Stimulated activated CD4-positive, alpha-beta T cell treated with anti-CD3 and anti-CD28 coated beads, Interleukin-4, amount 100 ng/mL, for 48 hours (primary cell): ENCODE data around the gene TMEM176A.

Source experiments
- DNase-seq, 2 donors: peaks; one replicate each; pipeline ENCODE4 v3.0.0-alpha.2; 2020; ENCODE audit warnings: low read depth in 2 of 2

Gene TMEM176A

DNA sequence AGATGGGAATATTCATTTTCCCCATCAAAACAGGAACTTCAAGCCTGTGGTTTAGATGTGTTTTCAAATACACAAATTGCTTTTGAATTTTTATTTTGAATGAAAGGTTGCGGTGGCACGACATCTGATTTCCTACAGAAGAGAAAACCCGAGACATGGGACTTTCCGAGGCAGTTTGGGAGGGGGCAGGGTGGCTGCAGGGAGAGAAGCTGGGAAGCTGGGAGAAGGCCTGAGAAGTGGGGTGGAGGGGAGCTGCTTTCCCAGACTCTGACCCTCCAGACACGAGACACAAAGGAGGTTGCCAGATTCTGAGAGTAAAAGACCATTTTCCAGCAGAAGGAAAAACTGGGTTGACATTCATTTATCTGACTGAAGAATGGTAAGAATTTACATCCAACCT, 19.6 kb downstream of the TMEM176A start:
- no peak for DNase-seq

DNA sequence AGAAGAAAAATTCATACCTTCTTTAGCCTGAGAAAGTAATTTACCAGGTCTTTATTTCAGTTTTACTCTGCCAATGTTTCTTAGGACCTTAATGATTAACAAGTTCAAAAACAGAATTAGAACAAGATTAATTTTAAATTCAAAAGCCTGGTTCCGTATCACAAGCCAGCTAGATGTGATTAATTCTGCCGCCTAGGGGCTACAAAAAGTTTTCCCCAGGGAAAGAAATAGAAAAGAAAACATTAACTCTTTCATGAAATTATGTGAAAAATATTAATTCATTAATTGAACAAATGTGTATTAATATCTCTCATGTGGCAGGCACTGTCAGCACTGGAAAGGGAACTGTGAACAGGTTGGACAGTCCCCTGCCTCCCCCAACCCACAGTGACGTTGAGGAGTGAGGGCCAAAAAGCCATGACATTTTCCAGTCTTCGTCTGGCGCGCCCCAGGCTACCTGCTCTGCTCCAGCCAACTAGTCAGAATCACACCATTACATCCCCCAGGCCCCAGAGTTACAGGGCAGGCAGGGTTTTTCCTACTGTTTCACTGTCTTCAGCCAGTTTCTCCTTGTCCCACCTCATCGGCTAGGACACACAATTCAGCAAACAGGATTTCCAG, 20.1 kb downstream of the TMEM176A start:
- DNase-seq = no peak

DNA sequence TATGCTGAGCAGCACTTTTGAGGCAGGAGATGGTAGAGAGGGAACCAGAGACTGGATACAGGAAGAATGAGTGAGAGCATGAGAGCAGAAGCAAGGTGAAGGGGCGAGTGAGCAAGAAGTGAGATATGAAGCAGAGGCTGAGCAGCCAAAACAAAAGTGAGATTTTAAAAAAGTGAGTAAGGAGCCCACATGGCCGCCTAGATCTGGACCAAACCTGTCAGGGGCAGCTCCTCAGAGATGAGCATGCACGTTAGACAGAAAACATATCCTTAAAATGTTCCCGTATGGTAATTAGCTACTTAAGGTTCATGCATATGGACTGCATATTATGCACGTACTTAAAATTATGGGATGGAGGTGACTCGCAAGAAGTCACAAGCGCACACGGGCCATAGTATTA, 22.5 kb downstream of the TMEM176A start:
- no peak for DNase-seq

DNA sequence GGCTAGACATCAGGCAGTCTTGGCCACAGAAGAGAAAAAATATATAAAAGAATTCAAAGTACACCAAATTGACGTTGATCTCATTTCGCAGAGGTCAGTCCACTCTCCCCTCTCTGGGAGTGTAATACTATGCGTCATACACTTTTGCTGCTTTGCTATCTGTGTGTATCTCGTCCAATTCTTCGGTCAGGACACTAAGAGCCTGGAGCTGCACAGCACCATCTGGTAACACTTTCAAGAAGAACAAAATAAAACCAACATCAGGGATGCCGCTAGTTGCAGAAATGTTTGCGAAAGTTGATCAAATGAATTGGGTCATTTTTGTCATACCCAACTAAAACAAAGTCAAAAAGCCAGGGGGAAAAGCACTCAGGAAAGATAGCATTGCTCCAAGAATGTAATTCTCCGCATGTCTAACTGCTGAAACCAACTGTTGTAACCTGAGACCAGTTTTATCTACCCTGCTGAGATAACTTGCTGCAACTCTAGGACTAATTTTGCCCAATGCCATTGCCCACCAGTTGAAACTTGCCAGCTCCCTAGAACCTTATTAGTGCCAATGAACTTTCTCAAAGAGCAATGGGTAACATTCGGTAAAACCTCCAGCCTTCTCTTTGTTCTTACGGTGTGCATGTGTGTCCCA, 23.0 kb downstream of the TMEM176A start:
- no peak for DNase-seq

DNA sequence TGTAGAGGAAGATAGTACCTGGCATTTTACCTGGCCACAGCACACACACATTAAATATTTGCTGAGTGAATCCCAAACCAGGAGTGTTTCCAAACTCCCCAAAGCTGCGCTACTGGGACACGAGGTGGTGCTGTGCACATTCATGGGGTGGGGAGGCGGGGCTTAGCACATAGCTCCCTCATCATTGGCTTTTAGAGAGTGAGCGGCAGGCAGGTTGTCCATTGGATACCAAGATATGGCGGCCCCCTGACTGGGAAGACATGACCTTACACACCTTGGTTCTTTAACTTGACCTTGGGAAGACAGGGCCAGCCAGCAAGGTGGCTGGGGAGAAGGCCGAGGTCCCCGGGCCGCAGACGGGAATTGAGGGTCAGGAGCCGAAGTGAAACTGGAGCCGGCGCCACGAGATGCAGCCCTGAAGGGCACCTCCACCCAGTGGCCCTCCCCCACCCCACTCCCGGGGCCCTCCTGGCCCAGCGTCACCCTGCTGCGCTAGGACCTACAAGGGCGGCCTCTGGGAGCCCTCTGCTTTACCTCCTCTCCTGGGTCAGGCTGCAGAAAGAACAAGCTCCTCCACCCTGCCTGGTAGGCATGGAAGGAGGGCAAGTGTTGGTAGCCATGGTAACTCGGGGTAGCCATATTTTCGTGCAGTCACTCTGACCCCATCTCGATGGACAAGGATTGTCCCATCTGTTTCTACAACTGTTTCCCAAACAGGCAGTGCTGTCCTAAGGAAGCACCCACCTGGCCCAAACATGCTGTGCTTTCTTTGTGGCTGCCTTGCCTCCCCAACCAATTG, 24.0 kb downstream of the TMEM176A start:
- no peak for DNase-seq

DNA sequence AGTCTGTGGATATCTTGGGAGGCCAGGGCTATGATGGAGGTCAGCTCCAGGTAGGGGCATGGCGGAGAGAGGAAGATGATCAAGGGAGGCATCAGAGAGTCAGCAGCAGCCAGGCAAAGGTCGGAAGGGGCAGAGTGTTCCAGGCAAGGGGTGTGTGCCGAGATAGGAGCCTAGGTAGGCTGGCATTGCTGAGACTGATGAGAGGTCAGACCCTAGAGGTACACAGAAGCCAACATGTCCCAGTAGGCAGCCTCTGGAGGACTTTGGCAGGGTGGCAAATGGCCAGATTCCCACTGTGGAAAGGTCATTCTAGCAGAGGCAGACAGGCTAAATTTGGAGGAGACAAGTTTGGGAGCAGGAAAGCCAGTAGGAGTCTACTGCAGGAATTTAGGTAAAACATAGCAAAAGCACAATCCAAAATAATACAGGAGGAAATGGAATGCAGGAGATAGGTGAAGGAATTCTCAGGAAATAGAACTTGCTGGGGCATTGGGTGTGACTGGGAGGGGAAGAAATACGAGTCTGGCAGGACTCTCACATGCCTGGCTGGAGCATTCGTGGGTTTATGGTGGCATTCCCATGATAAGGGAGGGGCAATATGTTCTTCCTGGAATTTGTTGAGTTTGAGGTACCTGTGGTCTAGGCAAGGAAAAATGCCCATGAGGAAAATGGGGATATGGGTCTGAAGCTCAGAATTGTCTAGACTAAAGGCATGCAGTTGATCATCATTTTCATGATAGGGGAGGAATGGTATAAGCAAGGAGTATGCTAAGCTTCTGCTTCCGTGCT, 25.7 kb downstream of the TMEM176A start:
- DNase-seq = no peak

DNA sequence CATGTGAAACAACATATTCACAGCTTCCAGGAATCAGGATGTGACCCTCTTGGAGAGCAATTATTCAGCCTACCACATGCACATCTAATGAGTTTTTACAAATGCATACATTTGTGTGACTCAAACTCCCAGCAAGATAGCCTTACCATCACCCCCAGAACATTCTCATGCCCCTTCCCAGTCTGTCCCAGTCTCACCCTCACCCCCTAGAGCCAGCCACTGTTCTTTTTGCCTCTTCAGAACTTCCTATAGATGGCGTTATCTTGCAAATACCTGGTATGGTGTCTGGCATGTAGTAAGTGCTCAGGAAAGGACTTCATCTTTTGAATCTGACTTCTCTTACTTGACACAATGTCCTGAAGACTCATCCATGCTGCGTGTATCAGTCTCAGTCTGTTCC, 27.8 kb downstream of the TMEM176A start:
- DNase-seq = no peak

DNA sequence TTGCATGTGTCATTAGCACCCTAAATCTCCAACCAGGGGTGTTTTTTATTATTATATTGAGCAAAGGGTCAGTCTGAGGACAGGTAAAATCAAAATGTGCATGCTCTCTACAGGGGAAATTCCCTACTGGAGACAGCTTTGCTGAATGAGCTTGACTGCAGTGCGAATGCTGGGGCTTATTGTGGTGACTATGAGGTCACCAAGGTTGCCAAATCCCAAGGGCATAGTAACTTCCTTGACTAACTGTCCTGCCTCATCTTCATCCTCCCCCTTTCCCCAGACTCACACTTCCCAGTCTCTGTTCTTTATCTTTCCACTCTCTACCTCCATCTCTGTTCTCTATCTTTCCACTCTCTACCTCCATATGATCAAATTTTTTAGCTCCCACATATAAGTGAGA, 28.9 kb downstream of the TMEM176A start:
- no peak for DNase-seq

DNA sequence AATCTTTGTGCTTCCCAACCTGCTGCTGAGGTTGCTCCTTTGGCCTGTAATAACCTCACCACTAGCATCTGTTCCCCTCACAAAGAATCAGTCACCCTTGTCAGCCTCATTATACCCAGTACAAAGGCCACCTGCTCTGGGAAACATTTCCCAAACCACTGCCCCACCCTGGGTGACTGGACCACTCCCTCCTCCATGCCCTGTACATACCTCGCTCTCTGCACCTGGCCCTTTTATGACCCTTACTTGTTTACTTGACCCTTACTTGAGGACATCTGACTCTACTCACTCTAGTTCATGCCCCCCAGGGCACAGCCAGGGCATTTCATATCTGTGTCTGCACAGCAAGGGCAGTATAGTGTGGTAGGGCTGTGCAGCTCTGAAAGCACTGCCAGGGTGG, 30.4 kb downstream of the TMEM176A start:
- DNase-seq = no peak

DNA sequence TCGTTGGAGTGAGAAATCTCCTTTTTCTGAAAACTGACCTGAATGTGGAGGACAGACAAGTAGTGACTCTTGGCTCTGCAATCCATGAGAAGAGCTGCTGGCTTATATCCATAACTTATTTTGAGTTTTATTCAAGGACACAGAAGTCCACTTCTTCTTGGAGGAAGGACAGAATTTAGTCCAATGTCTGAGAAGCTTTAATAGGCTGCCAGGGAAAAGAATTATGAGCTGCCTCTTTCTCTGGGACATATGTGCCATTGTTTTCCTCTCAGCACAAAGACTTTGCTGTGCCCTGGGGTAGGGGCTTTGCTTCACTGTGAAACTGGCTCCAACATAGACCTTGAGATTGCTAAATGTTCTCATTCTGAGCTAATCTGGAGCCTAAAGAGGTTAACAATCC, 31.3 kb downstream of the TMEM176A start:
- DNase-seq = no peak

DNA sequence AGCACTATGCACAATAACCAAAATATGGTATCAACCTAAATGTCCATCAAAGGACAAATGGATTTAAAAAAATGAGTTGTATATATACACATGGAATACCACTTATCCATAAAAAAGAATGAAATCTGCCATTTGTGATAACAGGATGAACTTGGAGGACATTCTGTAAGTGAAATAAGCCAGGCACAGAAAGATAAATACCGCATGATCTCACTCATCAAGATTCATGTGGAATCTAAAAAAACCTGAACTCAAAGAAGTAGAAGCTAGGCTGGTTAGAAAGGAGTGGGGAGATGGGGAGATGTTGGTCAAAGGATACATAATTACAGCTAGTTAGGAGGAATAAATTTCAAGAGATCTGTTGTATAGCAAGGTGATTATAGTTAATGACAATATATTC, 34.5 kb downstream of the TMEM176A start:
- DNase-seq = no peak

DNA sequence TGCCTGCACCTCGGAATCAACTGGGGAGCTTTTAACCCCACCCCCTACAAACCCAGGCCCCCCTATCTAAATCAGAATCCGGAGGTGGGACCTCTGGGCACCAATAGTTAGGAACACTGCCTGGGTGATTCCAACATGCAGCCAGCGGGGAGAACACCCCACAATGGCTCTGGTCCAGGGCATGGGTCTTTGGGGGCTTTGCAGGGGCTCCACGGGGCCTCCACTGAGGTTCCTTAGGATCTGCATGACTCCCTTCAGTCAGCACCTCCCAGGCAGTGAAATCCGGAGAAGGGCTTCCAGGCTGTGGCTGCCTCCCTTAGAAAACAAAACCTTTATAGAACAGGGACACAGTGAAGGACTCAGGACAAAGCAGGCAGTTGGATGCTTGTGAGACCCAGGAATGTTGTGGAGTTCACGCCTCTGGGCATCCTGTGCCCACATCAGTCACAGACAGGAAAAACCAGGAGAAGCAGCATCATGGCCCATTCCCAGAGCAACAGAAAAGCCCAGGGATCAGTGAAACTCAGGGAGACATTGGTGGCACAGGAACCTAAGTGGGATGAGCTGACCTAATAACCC, 35.2 kb downstream of the TMEM176A start:
- DNase-seq = no peak

DNA sequence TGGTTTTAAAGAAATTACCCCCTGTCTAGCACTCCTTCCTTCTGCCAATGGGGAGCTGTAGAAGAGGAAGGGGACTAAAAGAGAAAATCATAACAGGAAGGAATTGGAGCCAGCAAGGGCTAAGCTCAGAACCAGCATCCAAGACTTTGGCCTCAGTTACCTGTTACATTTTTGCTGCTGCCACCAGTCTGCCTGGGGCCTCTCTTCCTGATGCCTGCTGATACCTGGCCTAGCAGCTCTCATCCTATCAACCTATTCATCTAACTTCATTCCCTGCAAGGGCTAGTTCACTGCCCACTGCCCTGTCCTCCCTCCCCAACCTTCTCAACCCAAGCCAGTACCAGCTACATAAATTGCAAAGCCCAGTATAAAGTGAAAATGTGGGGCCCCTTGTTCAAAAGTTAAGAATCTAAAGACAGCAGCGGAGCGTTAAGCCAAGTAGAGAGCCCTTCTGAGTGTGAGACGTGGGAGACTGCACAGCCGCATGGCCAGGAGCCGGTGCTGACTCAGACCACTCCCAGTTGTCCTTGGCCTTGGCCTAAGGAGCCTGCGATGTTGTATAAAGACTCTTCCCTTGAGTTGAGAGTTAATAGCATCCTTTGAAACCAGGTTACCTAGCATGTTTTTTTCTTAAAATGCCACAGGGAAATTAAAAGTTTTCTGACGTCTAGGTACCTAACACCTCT, 38.5 kb downstream of the TMEM176A start:
- no peak for DNase-seq

DNA sequence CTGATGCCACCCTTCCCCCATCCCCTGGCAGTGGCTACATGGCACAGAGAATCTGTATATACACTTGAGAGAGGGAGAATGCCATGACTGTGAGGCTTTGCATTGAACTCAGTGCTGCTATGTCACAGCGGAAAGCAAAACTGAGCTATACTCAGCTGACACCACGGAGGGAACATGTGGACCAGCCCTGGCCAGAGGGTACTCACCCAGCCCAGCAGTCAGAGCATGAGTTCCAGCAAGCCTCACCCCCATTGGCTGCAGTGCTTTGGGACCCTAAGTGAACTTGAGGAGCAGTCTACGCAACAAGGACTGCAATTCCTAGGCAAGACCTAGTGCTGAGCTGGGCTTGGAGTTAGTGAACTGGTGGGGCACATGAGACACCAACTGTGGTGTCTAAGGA, 41.4 kb downstream of the TMEM176A start:
- DNase-seq = no peak

DNA sequence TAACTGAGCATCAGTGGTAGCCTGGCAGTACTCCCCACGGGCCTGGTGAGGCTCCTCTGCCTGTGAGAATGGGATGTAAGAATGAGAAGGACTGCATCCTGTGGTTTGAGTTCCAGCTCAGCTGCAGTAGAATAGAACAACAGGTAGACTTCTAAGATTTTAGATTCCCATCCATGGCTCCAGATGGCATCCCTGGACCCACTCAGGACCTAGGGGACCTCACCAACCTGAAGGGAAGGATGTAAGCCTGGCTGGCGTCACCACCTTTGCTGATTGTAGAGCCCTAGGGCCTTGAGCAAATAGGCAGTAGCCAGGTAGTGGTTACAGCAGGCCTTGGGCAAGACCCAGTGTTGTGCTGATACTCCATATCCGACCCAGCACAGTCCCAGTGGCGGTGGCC, 42.1 kb downstream of the TMEM176A start:
- DNase-seq = no peak

DNA sequence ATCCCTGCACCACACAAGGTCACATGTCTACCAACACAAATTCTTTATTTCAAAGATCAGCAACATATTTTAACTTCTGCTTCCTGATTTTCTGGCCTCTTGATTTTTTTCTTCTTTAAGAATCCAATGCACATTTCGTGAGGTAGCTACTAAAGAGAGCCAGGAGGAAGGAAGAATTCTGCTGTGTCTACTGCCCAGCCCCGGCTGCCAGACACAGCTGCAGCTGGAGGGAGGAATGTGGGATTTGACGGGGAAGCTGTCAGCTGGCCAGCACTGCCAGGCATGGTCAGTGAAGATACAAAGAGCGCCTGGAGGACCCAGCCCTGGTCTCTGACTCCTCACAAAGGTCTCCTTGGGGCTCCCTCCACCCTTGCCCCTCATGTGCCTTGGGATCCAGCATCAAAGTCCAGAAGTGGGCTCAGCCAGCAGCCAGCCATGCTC, 44.9 kb downstream of the TMEM176A start:
- DNase-seq = no peak

DNA sequence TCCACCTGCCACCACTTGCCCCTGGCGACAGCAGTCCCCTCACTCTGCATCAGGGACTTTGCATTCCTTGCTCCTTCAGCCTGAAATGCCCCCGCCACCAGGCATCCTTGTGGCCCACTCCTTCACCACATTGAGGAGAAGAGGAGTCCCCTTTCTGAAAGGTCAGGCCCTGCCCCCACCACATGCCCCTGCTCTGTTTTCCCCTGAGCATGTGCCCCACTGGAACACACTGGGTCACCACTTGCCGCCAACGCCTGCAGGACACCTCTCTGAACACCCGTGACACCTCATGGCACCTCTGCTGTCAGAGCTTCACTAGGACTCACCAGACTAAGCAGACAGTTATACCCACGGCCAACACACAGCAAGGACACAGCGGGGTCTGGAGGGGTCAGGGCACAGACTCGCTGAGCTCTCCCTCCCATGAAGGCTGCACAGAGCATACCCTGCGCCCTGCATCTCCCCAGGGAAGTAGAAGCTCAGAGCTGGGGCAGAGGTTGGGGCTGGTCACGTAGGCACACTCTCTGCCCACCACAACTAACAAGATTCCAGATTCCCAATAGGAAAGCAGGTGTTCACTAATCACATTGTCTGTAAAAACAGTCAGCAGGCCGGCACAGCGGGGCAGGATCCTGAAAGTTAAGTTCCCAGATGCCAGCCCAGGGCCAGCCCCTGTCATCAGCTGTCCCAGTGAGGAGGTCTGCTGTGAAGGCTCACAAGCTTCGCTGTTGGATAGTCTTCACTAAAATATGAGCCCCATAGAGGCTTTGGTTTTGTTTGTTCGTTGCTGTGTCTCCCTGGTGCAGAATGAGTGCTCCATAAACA, 45.9 kb downstream of the TMEM176A start:
- DNase-seq = no peak

DNA sequence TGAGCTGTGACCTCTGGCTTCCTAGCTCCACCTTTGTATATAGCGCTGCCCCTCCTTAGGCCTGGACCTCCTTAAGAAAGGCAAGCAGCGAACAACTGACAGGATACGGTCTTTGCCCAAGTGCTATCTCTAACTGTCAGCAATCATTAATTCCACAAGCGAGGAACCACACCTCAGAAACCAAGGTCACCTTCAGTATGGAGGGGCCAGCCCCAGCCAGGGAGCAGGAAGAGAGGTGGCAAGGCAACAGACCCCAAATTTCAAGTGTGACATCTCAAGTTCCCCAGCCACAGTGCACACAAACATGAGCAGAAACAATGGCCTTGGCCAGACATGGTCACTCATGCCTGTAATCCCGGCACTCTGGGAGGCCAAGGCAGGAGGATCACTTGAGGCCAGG, 47.0 kb downstream of the TMEM176A start:
- no peak for DNase-seq

DNA sequence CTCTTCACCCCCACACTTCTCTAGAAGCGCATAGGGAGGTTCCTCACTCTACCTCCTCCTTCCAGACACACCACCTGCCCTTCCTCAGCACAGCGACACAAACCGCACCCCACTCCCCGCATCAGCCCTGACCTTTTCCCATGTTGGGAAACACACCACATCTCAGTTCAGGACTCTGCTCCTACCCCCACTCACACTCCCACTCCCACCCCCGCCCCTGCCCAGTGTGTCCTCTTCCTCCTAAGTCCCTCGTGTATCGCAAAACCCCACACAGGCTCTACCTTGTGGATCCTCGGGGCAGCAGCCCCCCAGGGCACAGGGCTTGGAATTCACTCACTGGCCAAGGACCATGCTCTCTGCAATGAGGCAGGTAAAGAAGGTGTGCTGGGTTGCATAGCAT, 47.5 kb downstream of the TMEM176A start:
- DNase-seq = no peak

DNA sequence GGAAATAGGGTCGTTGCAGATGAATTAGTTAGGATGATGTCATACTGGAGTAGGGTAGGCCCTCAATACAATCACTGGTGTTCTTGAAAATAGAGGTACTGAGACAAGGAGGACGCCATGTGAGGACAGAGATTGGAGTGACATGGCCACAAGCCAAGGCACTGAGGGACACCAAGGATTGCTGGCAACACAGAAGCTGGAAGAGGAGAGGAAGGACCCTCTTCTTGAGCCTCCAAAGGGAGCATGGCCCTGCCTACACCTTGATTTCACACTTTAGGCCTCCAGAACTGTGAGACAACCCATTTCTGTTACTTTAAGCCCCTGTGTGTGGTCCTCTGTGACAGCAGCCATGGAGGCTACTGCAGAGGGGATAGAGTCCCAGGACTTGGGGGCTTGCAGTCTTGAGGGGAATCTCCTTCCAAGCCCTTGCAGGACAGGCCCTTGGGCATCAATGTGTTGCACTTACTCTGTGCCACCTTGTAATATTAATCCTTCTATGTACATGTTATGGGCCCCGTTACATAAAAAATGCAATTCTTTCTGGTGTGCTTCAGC, 48.1 kb downstream of the TMEM176A start:
- DNase-seq = no peak
